GM12864 (cell line): ENCODE data around the gene ANKFN1.
"Not testable (repeated sequence)": the region's sequence is repeated elsewhere in the genome, so short reads cannot be mapped to it uniquely, and the experiment has no call there.

Experiments used
- DNase-seq: peaks from one replicate; pipeline ENCODE4 v3.0.0-alpha.2; 2011; ENCODE audit warnings: low read depth
- H3K4me3 ChIP-seq: 2 replicates; pipeline ENCODE4 v1.5.1; 2011; ENCODE audit warnings: mild to moderate bottlenecking, low read depth, low read length, control low read depth
- TF ChIP-seq, protein P1 (sequence below): IDR thresholded peaks from 2 replicates; pipeline ENCODE4 v1.5.1; 2011; ENCODE audit warnings: low read depth, mild to moderate bottlenecking, moderate library complexity, low read length, control low read depth, inconsistent platforms; ENCODE audit errors: missing control alignments

ANKFN1 gene

DNA sequence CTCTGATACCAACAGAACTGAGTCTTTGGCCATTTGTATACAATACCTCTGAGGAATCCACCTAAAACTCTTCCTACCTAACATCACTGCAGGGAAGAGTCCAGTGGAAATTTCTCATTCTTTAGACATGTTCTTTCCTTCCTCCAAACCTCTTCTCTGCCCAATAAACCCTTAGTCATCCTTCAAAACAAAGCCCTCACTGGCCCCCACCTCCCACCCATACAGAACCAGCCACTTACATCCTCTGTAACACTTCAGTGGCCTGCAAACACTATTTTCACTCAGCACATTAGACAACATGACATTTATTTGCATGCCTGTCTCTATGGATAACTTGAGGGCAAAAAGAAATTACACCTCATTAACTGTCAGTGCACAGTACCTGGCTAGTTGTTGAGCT is 239.9 kb downstream of the ANKFN1 start:
- TF ChIP-seq, protein P1, sequence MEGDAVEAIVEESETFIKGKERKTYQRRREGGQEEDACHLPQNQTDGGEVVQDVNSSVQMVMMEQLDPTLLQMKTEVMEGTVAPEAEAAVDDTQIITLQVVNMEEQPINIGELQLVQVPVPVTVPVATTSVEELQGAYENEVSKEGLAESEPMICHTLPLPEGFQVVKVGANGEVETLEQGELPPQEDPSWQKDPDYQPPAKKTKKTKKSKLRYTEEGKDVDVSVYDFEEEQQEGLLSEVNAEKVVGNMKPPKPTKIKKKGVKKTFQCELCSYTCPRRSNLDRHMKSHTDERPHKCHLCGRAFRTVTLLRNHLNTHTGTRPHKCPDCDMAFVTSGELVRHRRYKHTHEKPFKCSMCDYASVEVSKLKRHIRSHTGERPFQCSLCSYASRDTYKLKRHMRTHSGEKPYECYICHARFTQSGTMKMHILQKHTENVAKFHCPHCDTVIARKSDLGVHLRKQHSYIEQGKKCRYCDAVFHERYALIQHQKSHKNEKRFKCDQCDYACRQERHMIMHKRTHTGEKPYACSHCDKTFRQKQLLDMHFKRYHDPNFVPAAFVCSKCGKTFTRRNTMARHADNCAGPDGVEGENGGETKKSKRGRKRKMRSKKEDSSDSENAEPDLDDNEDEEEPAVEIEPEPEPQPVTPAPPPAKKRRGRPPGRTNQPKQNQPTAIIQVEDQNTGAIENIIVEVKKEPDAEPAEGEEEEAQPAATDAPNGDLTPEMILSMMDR = no peak
- no peak overlapping the region for H3K4me3 ChIP-seq
- no peak for DNase-seq

- no peak for DNase-seq
- TF ChIP-seq, protein P1 = no peak
- no peak overlapping the region for H3K4me3 ChIP-seq
These were observed 242.5 kb downstream of the ANKFN1 start for GRCh38 chr17:56395787-56396186.

DNA sequence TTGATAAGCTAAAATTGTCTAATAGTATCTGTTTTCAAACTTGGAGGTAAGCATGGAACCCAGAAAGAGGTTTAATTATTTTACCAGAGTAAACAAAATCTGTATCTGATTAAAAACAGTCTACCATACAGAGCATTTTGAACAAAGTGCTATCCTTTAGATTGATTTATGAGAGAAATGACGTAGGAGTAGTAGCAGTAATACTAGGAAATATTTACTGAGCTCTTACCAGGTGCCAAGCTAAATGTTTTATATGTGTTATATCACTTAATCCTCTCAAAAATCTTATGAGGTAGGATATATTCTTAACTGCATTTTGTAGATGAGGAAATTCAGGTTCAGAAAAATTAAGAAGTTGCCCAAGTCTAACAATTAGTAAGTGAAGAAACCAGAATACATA is 253.8 kb downstream of the ANKFN1 start:
- no peak for DNase-seq
- H3K4me3 ChIP-seq = no peak overlapping the region
- TF ChIP-seq, protein P1 = no peak

DNA sequence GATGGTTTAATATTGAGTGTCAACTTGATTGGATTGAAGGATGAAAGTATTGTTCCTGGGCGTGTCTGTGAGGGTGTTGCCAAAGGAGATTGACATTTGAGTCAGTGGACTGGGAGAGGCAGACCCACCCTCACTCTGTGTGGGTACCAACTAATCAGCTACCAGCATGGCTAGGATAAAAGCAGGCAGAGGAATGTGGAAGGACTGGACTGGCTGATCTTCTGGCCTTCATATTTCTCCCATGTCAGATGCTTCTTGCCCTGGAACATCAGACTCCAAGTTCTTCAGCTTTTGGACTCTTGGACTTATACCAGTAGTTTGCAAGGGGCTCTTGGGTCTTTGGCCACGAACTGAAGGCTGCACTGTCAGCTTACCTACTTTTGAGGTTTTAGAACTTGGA is 259.1 kb downstream of the ANKFN1 start:
- H3K4me3 ChIP-seq, DNase-seq: not testable (repeated sequence)

DNA sequence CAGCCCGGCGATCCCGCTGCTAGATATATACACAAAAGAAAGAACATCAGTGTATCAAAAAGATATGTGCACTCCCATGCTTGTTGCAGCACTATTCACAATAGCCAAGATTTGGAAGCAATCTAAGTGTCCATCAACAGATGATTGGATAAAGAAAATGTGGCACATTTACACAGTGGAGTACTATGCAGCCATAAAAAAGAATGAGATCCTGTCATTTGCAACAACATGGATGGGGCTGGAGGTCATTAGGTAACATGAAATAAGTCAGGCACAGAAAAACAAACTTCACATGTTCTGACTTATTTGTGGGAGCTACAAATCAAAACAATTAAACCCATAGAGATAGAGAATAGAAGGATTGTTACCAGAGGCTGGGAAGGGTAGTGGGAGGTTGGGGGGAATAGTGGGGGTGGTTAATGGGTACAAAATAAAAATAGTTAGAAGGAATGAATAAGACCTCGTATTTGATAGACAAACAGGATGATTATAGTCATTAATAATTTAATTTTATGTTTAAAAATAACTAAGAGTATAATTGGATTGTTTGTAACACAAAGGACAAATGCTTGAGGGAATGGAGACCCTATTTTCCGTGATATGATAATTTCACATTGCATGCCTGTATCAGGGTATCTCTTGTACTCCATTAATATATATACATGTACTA is 263.5 kb downstream of the ANKFN1 start:
- no peak overlapping the region for H3K4me3 ChIP-seq
- TF ChIP-seq, protein P1 = no peak
- no peak for DNase-seq

- no peak overlapping the region for H3K4me3 ChIP-seq
- TF ChIP-seq, protein P1 = no peak
- no peak for DNase-seq
These were observed 270.7 kb downstream of the ANKFN1 start for GRCh38 chr17:56424005-56424404.

DNA sequence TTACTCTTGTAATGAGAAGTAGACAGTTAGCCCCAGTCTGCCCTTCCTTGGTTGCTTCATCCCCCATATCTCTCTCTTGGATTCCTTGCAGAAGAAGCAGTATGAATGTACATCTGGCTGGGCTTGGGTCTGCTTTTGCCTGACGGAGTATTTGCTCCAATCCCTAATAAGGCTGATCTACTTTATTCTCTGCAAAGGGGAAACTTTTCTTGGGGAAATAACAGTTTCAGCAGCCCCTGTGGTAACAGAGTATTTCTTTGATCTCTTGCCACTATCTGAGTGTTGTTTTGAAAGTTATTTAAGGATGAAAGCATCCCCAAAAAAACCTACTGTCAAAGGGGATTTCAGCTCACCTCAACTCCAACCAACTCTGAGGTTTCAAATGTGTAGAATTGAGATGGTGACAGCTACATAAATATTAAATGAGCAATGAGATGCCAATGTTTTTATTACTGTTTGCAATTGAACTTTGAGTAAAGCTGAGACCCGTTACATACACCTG is 271.3 kb downstream of the ANKFN1 start:
- TF ChIP-seq, protein P1 = no peak
- H3K4me3 ChIP-seq = no peak overlapping the region
- DNase-seq = no peak
